Activated CD4-positive, alpha-beta memory T cell treated with anti-CD3 and anti-CD28 coated beads for 36 hours (primary cell): ENCODE results near the gene IFT88. TPM values are rescaled to one million over a fixed set of nuclear protein-coding genes. Genes with fewer than 3 reads are reported as not detected.

Experiments
- CTCF ChIA-PET: fragments of 350-600 bp; sonication (Branson Sonifier 250); formaldehyde crosslinking; loops from one replicate; lab custom pipeline; 2021; ENCODE audit warnings: antibody characterized with exemption, inconsistent platforms; lab: Charles Lee
- POLR2A ChIA-PET: fragments of 350-600 bp; sonication (Branson Sonifier 250); formaldehyde crosslinking; loops from one replicate; lab custom pipeline; 2021; ENCODE audit warnings: antibody characterized with exemption; lab: Charles Lee
- DNase-seq: peaks from one replicate; pipeline ENCODE4 v3.0.0-alpha.2; 2020
- H3K27ac Mint-ChIP-seq: one replicate; pipeline ENCODE4 v1.8.0; 2021; ENCODE audit warnings: mixed read lengths
- H3K27me3 Mint-ChIP-seq: one replicate; pipeline ENCODE4 v1.8.0; 2021; ENCODE audit warnings: mixed read lengths
- H3K36me3 Mint-ChIP-seq: one replicate; pipeline ENCODE4 v1.8.0; 2021; ENCODE audit warnings: mixed read lengths
- H3K4me1 Mint-ChIP-seq: one replicate; pipeline ENCODE4 v1.8.0; 2021; ENCODE audit warnings: low read depth, mixed read lengths
- H3K4me3 Mint-ChIP-seq: one replicate; pipeline ENCODE4 v1.8.0; 2021; ENCODE audit warnings: mild to moderate bottlenecking, mixed read lengths
- H3K9me3 Mint-ChIP-seq: one replicate; pipeline ENCODE4 v1.8.0; 2021; ENCODE audit warnings: mixed read lengths
- intact Hi-C: fragments of 100-400 bp; cut with micrococcal nuclease; formaldehyde crosslinking; loops from one replicate; pipeline ENCODE4 v1.15.1; 2023
- total RNA-seq, 2 experiments: library from RNA; stranded (reverse); gene quantifications; one replicate each; pipeline ENCODE4 v1.2.3, GENCODE V29; 2021

IFT88 gene
- total RNA-seq, 2 experiments from 2014 or later: 4.7 to 5.3 TPM

GRCh38 chr13:20592606-20593005 lies 25.6 kb downstream of the IFT88 start:
- Mint-ChIP-seq H3K36me3 (peaks cover 2% of the 10 kb centered on the region), H3K4me3 (no peak overlapping the region), H3K27me3 (no peaks in the 10 kb centered on the region), H3K4me1 (no peaks in the 10 kb centered on the region), H3K27ac (no peak overlapping the region), H3K9me3 (no peaks in the 10 kb centered on the region)
- ChIA-PET CTCF (no interaction called here), POLR2A (no interaction called here)
- intact Hi-C loops: no loop called here
- no peak for DNase-seq

GRCh38 chr13:20594280-20594679 lies 27.3 kb downstream of the IFT88 start:
- Mint-ChIP-seq H3K36me3 (peaks cover 2% of the 10 kb centered on the region), H3K9me3 (no peaks in the 10 kb centered on the region), H3K27ac (no peak overlapping the region), H3K4me3 (no peak overlapping the region), H3K27me3 (no peaks in the 10 kb centered on the region), H3K4me1 (no peaks in the 10 kb centered on the region)
- CTCF ChIA-PET: no interaction called here
- intact Hi-C loops: no loop called here
- DNase-seq: no peak
- POLR2A ChIA-PET: no interaction called here

GRCh38 chr13:20607015-20607414 lies 40.1 kb downstream of the IFT88 start:
- ChIA-PET CTCF (no interaction called here), POLR2A (no interaction called here)
- Mint-ChIP-seq H3K36me3 (peaks cover 6% of the 10 kb centered on the region), H3K9me3 (no peaks in the 10 kb centered on the region), H3K4me1 (no peaks in the 10 kb centered on the region), H3K27me3 (no peaks in the 10 kb centered on the region), H3K27ac (no peak overlapping the region), H3K4me3 (no peak overlapping the region)
- intact Hi-C loops: no loop called here
- DNase-seq: no peak

GRCh38 chr13:20608438-20609020 lies 41.6 kb downstream of the IFT88 start:
- H3K4me1 Mint-ChIP-seq: no peaks in the 10 kb centered on the region
- H3K4me3 Mint-ChIP-seq: no peak overlapping the region
- H3K27me3 Mint-ChIP-seq: no peaks in the 10 kb centered on the region
- peaks cover 6% of the 10 kb centered on the region for H3K36me3 Mint-ChIP-seq
- intact Hi-C loops: no loop called here
- no peaks in the 10 kb centered on the region for H3K9me3 Mint-ChIP-seq
- no peak overlapping the region for H3K27ac Mint-ChIP-seq
- no peak for DNase-seq
- POLR2A ChIA-PET: no interaction called here
- CTCF ChIA-PET: no interaction called here

GRCh38 chr13:20609145-20609544 lies 42.2 kb downstream of the IFT88 start:
- H3K36me3 Mint-ChIP-seq: peaks cover 6% of the 10 kb centered on the region
- H3K4me1 Mint-ChIP-seq: no peaks in the 10 kb centered on the region
- intact Hi-C loops: no loop called here
- CTCF ChIA-PET: no interaction called here
- no peak overlapping the region for H3K4me3 Mint-ChIP-seq
- POLR2A ChIA-PET: no interaction called here
- H3K27ac Mint-ChIP-seq: no peak overlapping the region
- no peaks in the 10 kb centered on the region for H3K9me3 Mint-ChIP-seq
- no peak for DNase-seq
- H3K27me3 Mint-ChIP-seq: no peaks in the 10 kb centered on the region

GRCh38 chr13:20610006-20610405 lies 43.0 kb downstream of the IFT88 start:
- H3K27me3 Mint-ChIP-seq: no peaks in the 10 kb centered on the region
- ChIA-PET POLR2A (no interaction called here), CTCF (no interaction called here)
- H3K27ac Mint-ChIP-seq: no peak overlapping the region
- H3K4me3 Mint-ChIP-seq: no peak overlapping the region
- DNase-seq: no peak
- intact Hi-C loops: no loop called here
- H3K4me1 Mint-ChIP-seq: no peaks in the 10 kb centered on the region
- peaks cover 6% of the 10 kb centered on the region for H3K36me3 Mint-ChIP-seq
- no peaks in the 10 kb centered on the region for H3K9me3 Mint-ChIP-seq

- intact Hi-C loops: no loop called here
These were observed 49.3 kb downstream of the IFT88 start for GRCh38 chr13:20616059-20616797.

GRCh38 chr13:20623000-20623399 lies 56.0 kb downstream of the IFT88 start:
- Mint-ChIP-seq H3K9me3 (peaks cover 8% of the 10 kb centered on the region), H3K4me3 (no peak overlapping the region), H3K36me3 (peaks cover 21% of the 10 kb centered on the region), H3K27ac (no peak overlapping the region), H3K4me1 (no peaks in the 10 kb centered on the region), H3K27me3 (no peaks in the 10 kb centered on the region)
- CTCF ChIA-PET: no interaction called here
- intact Hi-C loops: no loop called here
- DNase-seq: no peak
- POLR2A ChIA-PET: no interaction called here

More at GRCh38 chr13:20616059-20616797, 49.3 kb downstream of the IFT88 start:
- no peaks in the 10 kb centered on the region for H3K4me1 Mint-ChIP-seq
- ChIA-PET CTCF (no interaction called here), POLR2A (no interaction called here)
- no peak overlapping the region for H3K4me3 Mint-ChIP-seq
- no peak for DNase-seq
- H3K27me3 Mint-ChIP-seq: no peaks in the 10 kb centered on the region
- H3K36me3 Mint-ChIP-seq: no peaks in the 10 kb centered on the region
- H3K9me3 Mint-ChIP-seq: no peaks in the 10 kb centered on the region
- no peak overlapping the region for H3K27ac Mint-ChIP-seq

- intact Hi-C loops: no loop called here
- no peak overlapping the region for H3K4me3 Mint-ChIP-seq
- peaks cover 21% of the 10 kb centered on the region for H3K36me3 Mint-ChIP-seq
- ChIA-PET POLR2A (no interaction called here), CTCF (no interaction called here)
- H3K9me3 Mint-ChIP-seq: peaks cover 8% of the 10 kb centered on the region
- no peaks in the 10 kb centered on the region for H3K4me1 Mint-ChIP-seq
- H3K27ac Mint-ChIP-seq: no peak overlapping the region
- DNase-seq: no peak
- no peaks in the 10 kb centered on the region for H3K27me3 Mint-ChIP-seq
These were observed 57.3 kb downstream of the IFT88 start for GRCh38 chr13:20624213-20624612.

- no peaks in the 10 kb centered on the region for H3K4me1 Mint-ChIP-seq
- ChIA-PET POLR2A (no interaction called here), CTCF (no interaction called here)
- no peak overlapping the region for H3K4me3 Mint-ChIP-seq
- H3K27ac Mint-ChIP-seq: no peak overlapping the region
- intact Hi-C loops: no loop called here
- no peaks in the 10 kb centered on the region for H3K27me3 Mint-ChIP-seq
- no peak for DNase-seq
- H3K9me3 Mint-ChIP-seq: no peaks in the 10 kb centered on the region
- H3K36me3 Mint-ChIP-seq: peaks cover 3% of the 10 kb centered on the region
These were observed 66.8 kb downstream of the IFT88 start for GRCh38 chr13:20633802-20634201.

GRCh38 chr13:20636079-20636478 lies 69.1 kb downstream of the IFT88 start:
- peaks cover 3% of the 10 kb centered on the region for H3K36me3 Mint-ChIP-seq
- H3K27ac Mint-ChIP-seq: no peak overlapping the region
- DNase-seq: no peak
- intact Hi-C loops: no loop called here
- H3K4me3 Mint-ChIP-seq: no peak overlapping the region
- H3K9me3 Mint-ChIP-seq: no peaks in the 10 kb centered on the region
- CTCF ChIA-PET: no interaction called here
- POLR2A ChIA-PET: no interaction called here
- no peaks in the 10 kb centered on the region for H3K4me1 Mint-ChIP-seq
- H3K27me3 Mint-ChIP-seq: no peaks in the 10 kb centered on the region

GRCh38 chr13:20637811-20638210 lies 70.9 kb downstream of the IFT88 start:
- intact Hi-C loops: no loop called here
- no peaks in the 10 kb centered on the region for H3K4me1 Mint-ChIP-seq
- ChIA-PET POLR2A (no interaction called here), CTCF (no interaction called here)
- H3K27ac Mint-ChIP-seq: no peak overlapping the region
- DNase-seq: no peak
- H3K27me3 Mint-ChIP-seq: no peaks in the 10 kb centered on the region
- no peaks in the 10 kb centered on the region for H3K9me3 Mint-ChIP-seq
- H3K4me3 Mint-ChIP-seq: no peak overlapping the region
- peaks cover 3% of the 10 kb centered on the region for H3K36me3 Mint-ChIP-seq

GRCh38 chr13:20647758-20648157 lies 80.8 kb downstream of the IFT88 start:
- H3K4me3 Mint-ChIP-seq: no peak overlapping the region
- no peak overlapping the region for H3K27ac Mint-ChIP-seq

More at GRCh38 chr13:20647758-20648157, 80.8 kb downstream of the IFT88 start:
- no peak for DNase-seq
- CTCF ChIA-PET: no interaction called here
- intact Hi-C loops: no loop called here
- POLR2A ChIA-PET: no interaction called here
- Mint-ChIP-seq H3K36me3 (peaks cover 14% of the 10 kb centered on the region), H3K4me1 (no peaks in the 10 kb centered on the region), H3K27me3 (no peaks in the 10 kb centered on the region), H3K9me3 (peaks cover 4% of the 10 kb centered on the region)
